GM12801 (cell line): Measurements from ENCODE around the gene SLCO3A1.

Experiments
- TF ChIP-seq, protein P1 (sequence below): IDR thresholded peaks from one replicate; pipeline ENCODE4 v1.5.1; 2011; ENCODE audit warnings: control low read depth; ENCODE audit not compliant: insufficient read length; ENCODE audit errors: extremely low read depth

Gene SLCO3A1

DNA sequence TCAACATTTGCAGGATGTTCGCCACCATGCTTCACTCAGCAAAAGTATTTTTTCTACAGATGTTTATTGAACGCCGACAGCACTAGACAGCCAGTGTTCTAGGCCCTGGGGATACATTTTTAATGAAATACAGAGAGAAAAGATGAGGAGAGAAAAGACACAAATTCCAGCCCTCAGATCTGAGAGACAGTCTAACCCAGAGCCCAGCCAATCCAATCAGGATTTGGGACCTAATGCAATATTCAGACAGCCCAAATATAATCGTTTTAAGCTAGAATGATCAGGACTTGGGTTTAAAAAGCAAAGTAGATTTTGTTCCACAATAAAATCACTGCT, 174.8 kb downstream of the SLCO3A1 start:
- TF ChIP-seq, protein P1, sequence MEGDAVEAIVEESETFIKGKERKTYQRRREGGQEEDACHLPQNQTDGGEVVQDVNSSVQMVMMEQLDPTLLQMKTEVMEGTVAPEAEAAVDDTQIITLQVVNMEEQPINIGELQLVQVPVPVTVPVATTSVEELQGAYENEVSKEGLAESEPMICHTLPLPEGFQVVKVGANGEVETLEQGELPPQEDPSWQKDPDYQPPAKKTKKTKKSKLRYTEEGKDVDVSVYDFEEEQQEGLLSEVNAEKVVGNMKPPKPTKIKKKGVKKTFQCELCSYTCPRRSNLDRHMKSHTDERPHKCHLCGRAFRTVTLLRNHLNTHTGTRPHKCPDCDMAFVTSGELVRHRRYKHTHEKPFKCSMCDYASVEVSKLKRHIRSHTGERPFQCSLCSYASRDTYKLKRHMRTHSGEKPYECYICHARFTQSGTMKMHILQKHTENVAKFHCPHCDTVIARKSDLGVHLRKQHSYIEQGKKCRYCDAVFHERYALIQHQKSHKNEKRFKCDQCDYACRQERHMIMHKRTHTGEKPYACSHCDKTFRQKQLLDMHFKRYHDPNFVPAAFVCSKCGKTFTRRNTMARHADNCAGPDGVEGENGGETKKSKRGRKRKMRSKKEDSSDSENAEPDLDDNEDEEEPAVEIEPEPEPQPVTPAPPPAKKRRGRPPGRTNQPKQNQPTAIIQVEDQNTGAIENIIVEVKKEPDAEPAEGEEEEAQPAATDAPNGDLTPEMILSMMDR = no peak

DNA sequence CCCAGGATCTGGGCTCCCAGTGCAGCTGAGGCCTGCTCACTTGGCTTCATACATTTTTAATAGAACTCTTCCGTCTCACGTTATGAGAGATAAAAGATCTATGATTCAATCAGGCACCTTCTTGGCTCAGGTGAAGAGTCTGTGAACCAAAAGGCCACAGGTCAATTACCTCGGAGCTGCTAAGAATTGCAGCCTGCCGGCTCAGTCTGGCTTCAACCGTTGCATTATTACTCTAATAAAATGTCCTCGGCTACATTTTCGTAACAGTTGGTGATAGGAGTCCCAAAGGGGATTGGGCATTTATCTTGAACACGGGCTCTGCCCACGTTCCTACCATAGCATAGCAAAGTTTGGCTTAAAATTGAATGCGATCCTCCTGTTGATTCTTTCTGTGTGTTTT, 176.3 kb downstream of the SLCO3A1 start:
- TF ChIP-seq, protein P1 = no peak

DNA sequence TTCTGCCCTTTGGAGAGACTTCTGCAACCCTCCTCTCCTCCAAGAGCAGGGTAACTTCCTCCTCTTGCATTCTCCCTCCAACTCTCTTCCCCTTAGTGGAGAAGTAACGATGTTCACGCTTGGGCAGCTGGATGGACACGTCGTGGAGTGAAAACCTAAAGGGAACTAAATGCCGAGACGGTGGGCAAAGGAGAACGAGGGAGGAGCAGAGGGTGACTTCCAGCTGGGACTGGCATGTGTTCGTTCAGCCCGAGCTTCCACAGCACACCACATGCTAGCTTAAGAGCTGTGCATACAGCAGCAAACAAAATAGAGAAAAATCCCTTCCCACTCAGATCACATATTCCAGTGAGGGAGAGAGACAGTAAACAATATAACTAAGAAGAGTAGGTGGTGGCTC, 179.8 kb downstream of the SLCO3A1 start:
- TF ChIP-seq, protein P1 = no peak

DNA sequence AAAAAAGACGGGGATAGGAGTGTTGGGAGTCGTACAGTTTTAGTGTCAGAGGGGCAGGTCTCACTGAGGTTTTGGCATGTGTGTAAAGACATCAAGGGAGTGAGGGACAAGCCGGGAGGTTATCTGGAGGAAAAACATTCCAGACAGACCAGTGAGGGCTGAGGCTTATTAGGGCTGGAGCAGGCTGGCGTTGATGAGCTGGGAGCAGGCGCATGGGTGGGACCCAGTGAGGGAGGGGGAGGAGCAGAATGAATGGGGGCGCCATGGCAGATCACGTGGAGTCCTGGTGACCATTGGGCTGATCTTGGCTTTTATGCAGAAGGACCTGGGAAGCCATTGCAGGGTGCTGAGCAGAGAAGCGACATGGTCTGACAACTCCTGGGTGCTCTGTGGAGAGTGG, 180.2 kb downstream of the SLCO3A1 start:
- TF ChIP-seq, protein P1 = no peak

DNA sequence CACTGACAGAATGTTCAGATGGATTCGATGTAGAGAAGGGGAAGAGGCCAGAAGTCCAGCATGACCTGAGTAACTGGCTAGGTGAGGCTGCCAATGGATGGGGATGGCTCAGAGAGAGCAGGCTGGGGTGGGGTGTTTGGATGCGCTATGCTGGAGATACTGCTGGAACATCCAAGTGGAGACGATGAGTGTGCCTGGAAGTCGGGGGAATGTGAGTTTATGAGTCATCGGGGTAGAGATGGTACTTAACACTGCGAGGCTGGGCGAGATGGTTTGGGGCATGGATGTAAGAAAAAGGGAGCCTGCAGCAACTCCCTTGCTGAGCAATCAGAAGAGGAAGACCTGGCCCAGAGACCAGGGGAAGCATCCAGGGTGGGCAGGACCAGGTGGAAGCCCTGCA, 180.7 kb downstream of the SLCO3A1 start:
- TF ChIP-seq, protein P1 = no peak

DNA sequence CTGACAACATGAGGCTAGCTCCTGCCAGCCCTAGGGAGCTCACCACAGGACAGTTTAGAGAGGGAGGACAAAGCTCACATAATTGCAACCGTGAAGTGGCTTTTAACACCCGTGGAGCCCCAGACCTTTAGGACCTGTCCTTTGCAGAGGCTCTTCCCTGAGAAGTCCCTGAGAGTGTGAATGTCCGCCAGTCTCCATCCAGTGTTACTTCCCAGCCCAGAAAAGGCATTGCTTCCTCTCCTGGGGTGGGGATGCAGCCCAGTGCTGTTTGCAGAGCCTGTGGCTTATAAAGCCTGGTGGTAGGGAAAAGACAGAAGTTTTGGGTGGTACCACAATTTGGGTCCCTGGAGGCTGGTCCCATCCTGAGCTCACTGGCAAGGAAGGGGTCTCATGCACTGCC, 182.0 kb downstream of the SLCO3A1 start:
- TF ChIP-seq, protein P1 = no peak

DNA sequence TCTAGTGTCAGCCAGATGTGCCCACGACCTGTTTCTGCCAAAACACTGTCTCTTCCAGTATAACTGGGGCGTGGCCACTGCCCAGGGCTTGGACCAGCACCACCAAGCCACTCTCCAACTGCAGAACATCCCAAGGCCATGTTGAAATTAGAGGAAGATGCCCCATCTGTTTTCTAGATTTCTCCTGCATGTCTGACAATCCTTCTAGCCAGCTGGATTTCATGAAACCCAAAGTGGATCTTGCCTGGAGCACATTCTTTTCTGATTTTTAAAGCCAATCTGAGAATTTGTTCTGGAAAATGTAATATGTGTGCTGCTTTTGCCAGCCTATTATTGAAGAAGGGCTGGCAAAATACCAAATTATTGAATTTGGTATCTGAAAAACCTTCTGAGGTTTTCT, 182.5 kb downstream of the SLCO3A1 start:
- TF ChIP-seq, protein P1 = no peak

DNA sequence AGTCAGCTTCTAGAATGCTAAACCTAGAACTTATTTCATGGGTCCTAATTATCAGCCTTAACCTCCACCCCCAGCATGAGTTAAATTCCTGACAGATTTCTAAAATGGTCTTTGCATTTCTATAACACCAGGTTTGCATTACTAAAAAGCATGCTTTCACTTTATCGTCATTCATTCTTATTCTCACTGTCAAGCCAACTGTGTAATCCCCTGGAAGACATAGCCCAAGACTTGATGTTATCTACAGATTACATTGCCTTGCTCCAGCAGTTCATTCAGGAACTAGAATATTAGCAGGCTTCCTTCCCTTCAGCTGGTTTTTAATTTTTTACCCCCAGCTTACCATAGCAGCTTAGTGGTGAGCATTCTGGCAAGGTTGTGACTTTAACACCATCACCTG, 184.0 kb downstream of the SLCO3A1 start:
- TF ChIP-seq, protein P1 = no peak
